DOHH2 (cell line): ENCODE results near the gene L3MBTL4.
"Not testable (repeated sequence)": the region's sequence is repeated elsewhere in the genome, so short reads cannot be mapped to it uniquely, and the experiment has no call there.

Experiments
- H3F3A ChIP-seq: fragments of 200-600 bp; sonication (generic), shearing (Covaris generic); 2 replicates; pipeline ENCODE4 v1.6.0; 2016; ENCODE audit warnings: antibody characterized with exemption, mild to moderate bottlenecking; ENCODE audit not compliant: control insufficient read depth, insufficient read depth
- H3K27ac ChIP-seq: fragments of 200-600 bp; sonication (generic); 2 replicates; pipeline ENCODE4 v1.5.1; 2014; ENCODE audit warnings: low read depth, mild to moderate bottlenecking, low read length, moderate library complexity
- H3K27me3 ChIP-seq: fragments of 200-600 bp; sonication (generic); 2 replicates; pipeline ENCODE4 v1.6.1; 2014; ENCODE audit warnings: mild to moderate bottlenecking, low read length, mixed read lengths; ENCODE audit not compliant: control insufficient read depth
- H3K36me3 ChIP-seq: fragments of 200-600 bp; sonication (generic); 2 replicates; pipeline ENCODE4 v1.6.1; 2014; ENCODE audit warnings: mild to moderate bottlenecking, low read length, moderate library complexity, mixed read lengths; ENCODE audit not compliant: control insufficient read depth
- H3K4me1 ChIP-seq: fragments of 200-600 bp; sonication (generic); 2 replicates; pipeline ENCODE4 v1.6.1; 2014; ENCODE audit warnings: mild to moderate bottlenecking, low read length, mixed read lengths; ENCODE audit not compliant: control insufficient read depth
- H3K4me2 ChIP-seq: fragments of 200-600 bp; sonication (generic); 2 replicates; pipeline ENCODE4 v1.6.0; 2014; ENCODE audit warnings: mild to moderate bottlenecking, low read length, moderate library complexity
- H3K4me3 ChIP-seq: fragments of 200-600 bp; sonication (generic); 2 replicates; pipeline ENCODE4 v1.5.1; 2014; ENCODE audit warnings: mild to moderate bottlenecking, low read length, mixed read lengths
- H3K79me2 ChIP-seq: fragments of 200-600 bp; sonication (generic); 2 replicates; pipeline ENCODE4 v1.6.1; 2014; ENCODE audit warnings: mild to moderate bottlenecking, low read length, mixed read lengths; ENCODE audit not compliant: control insufficient read depth
- H3K9me2 ChIP-seq: fragments of 200-600 bp; sonication (generic); replicated peaks from 2 replicates; pipeline ENCODE4 v1.6.1; 2014; ENCODE audit warnings: mild to moderate bottlenecking, low read length, mixed read lengths; ENCODE audit not compliant: control insufficient read depth
- H3K9me3 ChIP-seq: fragments of 200-600 bp; sonication (generic); 2 replicates; pipeline ENCODE4 v1.6.1; 2014; ENCODE audit warnings: antibody characterized with exemption, low read length, mixed read lengths; ENCODE audit not compliant: control insufficient read depth, insufficient read depth
- H4K20me1 ChIP-seq: fragments of 200-600 bp; sonication (generic); 2 replicates; pipeline ENCODE4 v1.6.0; 2014; ENCODE audit warnings: low read depth, mild to moderate bottlenecking, antibody characterized with exemption, low read length, moderate library complexity; ENCODE audit not compliant: control insufficient read depth, insufficient read depth
- CTCF ChIP-seq: fragments of 200-600 bp; sonication (generic); IDR thresholded peaks from one replicate; pipeline ENCODE4 v1.5.1; 2014; ENCODE audit warnings: antibody characterized with exemption, mild to moderate bottlenecking, low read depth, low read length; ENCODE audit not compliant: poor library complexity, severe bottlenecking
- EZH2phosphoT487 ChIP-seq: fragments of 200-600 bp; sonication (generic); IDR thresholded peaks from 2 replicates; pipeline ENCODE4 v1.6.1; 2017; ENCODE audit warnings: borderline replicate concordance, mild to moderate bottlenecking, antibody characterized with exemption, low read length, moderate library complexity, mixed read lengths

The L3MBTL4 gene

GRCh38 chr18:6411382-6411781 is 3.3 kb downstream of the L3MBTL4 start:
- H3K27me3 ChIP-seq = no peaks in the 10 kb centered on the region
- H3K9me3 ChIP-seq = peaks cover 4% of the 10 kb centered on the region; the same call in 1 of the 2 replicates
- TF ChIP-seq EZH2phosphoT487 = no peak
- no peak for TF ChIP-seq CTCF
- H3K9me2 ChIP-seq = no peaks in the 10 kb centered on the region
- H3K36me3 ChIP-seq = no peaks in the 10 kb centered on the region
- no peaks in the 10 kb centered on the region for H3K4me1 ChIP-seq
- H3K27ac ChIP-seq = no peak overlapping the region
- H4K20me1 ChIP-seq = no peaks in the 10 kb centered on the region
- H3K4me2 ChIP-seq = no peak overlapping the region
- no peaks in the 10 kb centered on the region for H3K79me2 ChIP-seq
- no peaks in the 10 kb centered on the region for H3F3A ChIP-seq
- no peak overlapping the region for H3K4me3 ChIP-seq

GRCh38 chr18:6409933-6410332 is 4.8 kb downstream of the L3MBTL4 start:
- Histone ChIP-seq H3K27me3 (no peaks in the 10 kb centered on the region), H3K79me2 (no peaks in the 10 kb centered on the region), H3K4me1 (no peaks in the 10 kb centered on the region), H3K4me2 (no peak overlapping the region), H3K36me3 (no peaks in the 10 kb centered on the region), H3K27ac (no peak overlapping the region), H3K9me2 (no peaks in the 10 kb centered on the region), H3K9me3 (peaks cover 5% of the 10 kb centered on the region; the same call in 1 of the 2 replicates), H3K4me3 (no peak overlapping the region), H4K20me1 (no peaks in the 10 kb centered on the region), H3F3A (no peaks in the 10 kb centered on the region)
- no peak for TF ChIP-seq CTCF
- no peak for TF ChIP-seq EZH2phosphoT487

GRCh38 chr18:6408543-6408942 is 6.2 kb downstream of the L3MBTL4 start:
- not testable (repeated sequence) for H3K27me3 ChIP-seq, H3K36me3 ChIP-seq, H3K4me3 ChIP-seq, H3F3A ChIP-seq, H3K27ac ChIP-seq, H3K9me3 ChIP-seq, H3K4me1 ChIP-seq, H3K79me2 ChIP-seq, H3K4me2 ChIP-seq, H3K9me2 ChIP-seq, H4K20me1 ChIP-seq

GRCh38 chr18:6406910-6407470 is 7.7 kb downstream of the L3MBTL4 start:
- H3K9me3 ChIP-seq = peaks cover 4% of the 10 kb centered on the region; the same call in 1 of the 2 replicates
- H3F3A ChIP-seq = no peaks in the 10 kb centered on the region
- H3K4me2 ChIP-seq = no peak overlapping the region
- H3K4me1 ChIP-seq = no peaks in the 10 kb centered on the region
- H3K4me3 ChIP-seq = no peak overlapping the region
- H3K27me3 ChIP-seq = no peaks in the 10 kb centered on the region
- TF ChIP-seq CTCF = no peak
- TF ChIP-seq EZH2phosphoT487 = no peak
- H3K9me2 ChIP-seq = no peaks in the 10 kb centered on the region
- no peaks in the 10 kb centered on the region for H3K36me3 ChIP-seq
- no peaks in the 10 kb centered on the region for H3K79me2 ChIP-seq
- no peaks in the 10 kb centered on the region for H4K20me1 ChIP-seq
- no peak overlapping the region for H3K27ac ChIP-seq
